Measurements from ENCODE around the gene KCNJ4.

GRCh38 chr22:38485783-38486182 lies 30.8 kb upstream of the KCNJ4 start:
- no peak for TF ChIP-seq CTCF (conservative IDR thresholded peaks at IDR 0.05; ENCODE audit: low read length)
- TF ChIP-seq EZH2phosphoT487 (IDR thresholded peaks at IDR 0.05; ENCODE audit: borderline replicate concordance, low read depth, low read length): no peak

All from OCI-LY7 (cell line).